SH-SY5Y (cell line): ENCODE results near the gene ALDH3B1.

Source experiments
- GATA2 ChIP-seq: IDR thresholded peaks from 2 replicates; pipeline ENCODE4 v1.6.1; 2011; ENCODE audit warnings: mild to moderate bottlenecking, low read depth, low read length
- GATA3 ChIP-seq: IDR thresholded peaks from 2 replicates; pipeline ENCODE4 v1.6.1; 2011; ENCODE audit warnings: low read depth, mild to moderate bottlenecking, low read length, moderate library complexity

ALDH3B1 gene

GRCh38 chr11:68039526-68040086 is 29.5 kb downstream of the ALDH3B1 start:
- TF ChIP-seq GATA2 (no peak), GATA3 (no peak)

DNA sequence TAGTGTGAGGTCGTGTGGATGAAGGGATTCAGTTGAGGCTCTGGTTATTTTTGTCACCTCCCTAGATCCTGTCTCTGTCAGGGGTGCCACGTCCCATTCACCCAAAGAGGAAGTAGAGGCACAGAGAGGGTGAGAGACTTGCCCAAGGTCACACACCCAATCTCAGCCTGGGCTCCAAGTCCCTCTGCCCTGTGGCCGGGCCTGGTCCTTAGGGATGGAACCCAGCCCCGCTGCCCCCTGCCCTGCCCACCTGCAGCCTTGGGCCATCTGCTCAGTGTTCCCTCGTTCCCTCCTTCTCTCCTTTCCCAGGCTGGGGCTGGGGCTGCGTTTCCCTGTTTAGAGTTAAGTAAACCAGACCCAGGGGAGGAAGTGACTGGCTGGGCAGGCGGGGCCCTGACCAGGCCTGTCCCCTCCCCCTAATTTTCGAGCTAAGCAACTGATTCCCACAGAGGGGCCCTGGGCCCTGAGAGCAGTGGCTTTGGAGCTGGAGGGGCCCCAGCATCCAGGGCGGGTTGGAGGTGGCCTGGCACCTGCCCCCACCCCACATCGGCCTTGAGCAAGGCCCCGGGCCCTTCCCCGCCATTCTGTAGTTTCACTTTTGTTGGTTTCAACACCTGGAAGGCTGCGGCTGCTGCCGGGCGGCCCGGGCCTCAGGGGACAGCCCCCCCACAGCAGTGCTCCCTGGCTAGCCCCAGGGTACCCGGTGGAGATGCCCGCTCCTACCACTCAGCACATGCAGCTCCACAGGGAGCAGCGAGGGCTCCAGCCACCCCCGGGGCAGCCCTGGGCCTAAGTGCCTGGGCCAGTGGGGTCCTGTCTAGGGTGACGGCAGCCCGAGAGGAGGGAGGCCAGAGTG is 30.2 kb downstream of the ALDH3B1 start:
- TF ChIP-seq GATA3: no peak

DNA sequence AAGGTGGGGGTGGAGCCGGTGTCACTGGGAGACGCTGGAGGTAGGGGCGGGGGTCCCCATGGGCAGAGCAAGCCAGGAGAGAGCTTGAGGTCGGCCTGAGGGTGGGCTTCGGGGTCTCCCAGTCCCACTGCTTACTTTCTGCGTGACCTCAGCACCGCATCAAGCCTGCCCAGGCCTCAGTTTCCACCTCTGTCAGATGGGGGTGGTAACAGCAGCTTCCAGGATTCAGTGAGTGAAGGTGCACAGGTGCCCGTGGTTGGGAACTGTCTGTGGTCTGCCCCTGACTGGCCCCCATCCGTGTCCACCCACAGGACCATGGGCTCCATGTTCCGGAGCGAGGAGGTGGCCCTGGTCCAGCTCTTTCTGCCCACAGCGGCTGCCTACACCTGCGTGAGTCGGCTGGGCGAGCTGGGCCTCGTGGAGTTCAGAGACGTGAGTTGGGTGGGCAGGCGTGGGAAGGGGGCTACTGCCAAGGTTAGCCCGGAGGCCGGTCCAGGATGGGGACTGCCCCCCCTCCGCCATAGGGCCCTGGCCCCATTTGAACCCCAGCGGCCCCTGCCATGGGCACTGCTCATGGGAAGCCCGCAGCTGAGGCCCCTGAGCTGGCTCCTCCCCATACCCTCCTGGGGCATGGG is 30.9 kb downstream of the ALDH3B1 start:
- TF ChIP-seq GATA3: no peak
- TF ChIP-seq GATA2: no peak

GRCh38 chr11:68041617-68042218 is 31.6 kb downstream of the ALDH3B1 start:
- TF ChIP-seq GATA2: no peak
- TF ChIP-seq GATA3: no peak

- TF ChIP-seq GATA2 (no peak), GATA3 (no peak)
These were observed 32.3 kb downstream of the ALDH3B1 start for GRCh38 chr11:68042219-68043028.

- no peak for TF ChIP-seq GATA2
- TF ChIP-seq GATA3: no peak
These were observed 32.9 kb downstream of the ALDH3B1 start for GRCh38 chr11:68043029-68043348.

- no peak for TF ChIP-seq GATA2
- no peak for TF ChIP-seq GATA3
These were observed 33.4 kb downstream of the ALDH3B1 start for GRCh38 chr11:68043349-68044144.

- no peak for TF ChIP-seq GATA2
- no peak for TF ChIP-seq GATA3
These were observed 34.2 kb downstream of the ALDH3B1 start for GRCh38 chr11:68044145-68044813.

- TF ChIP-seq GATA3: no peak
- no peak for TF ChIP-seq GATA2
These were observed 34.8 kb downstream of the ALDH3B1 start for GRCh38 chr11:68044898-68045351.

DNA sequence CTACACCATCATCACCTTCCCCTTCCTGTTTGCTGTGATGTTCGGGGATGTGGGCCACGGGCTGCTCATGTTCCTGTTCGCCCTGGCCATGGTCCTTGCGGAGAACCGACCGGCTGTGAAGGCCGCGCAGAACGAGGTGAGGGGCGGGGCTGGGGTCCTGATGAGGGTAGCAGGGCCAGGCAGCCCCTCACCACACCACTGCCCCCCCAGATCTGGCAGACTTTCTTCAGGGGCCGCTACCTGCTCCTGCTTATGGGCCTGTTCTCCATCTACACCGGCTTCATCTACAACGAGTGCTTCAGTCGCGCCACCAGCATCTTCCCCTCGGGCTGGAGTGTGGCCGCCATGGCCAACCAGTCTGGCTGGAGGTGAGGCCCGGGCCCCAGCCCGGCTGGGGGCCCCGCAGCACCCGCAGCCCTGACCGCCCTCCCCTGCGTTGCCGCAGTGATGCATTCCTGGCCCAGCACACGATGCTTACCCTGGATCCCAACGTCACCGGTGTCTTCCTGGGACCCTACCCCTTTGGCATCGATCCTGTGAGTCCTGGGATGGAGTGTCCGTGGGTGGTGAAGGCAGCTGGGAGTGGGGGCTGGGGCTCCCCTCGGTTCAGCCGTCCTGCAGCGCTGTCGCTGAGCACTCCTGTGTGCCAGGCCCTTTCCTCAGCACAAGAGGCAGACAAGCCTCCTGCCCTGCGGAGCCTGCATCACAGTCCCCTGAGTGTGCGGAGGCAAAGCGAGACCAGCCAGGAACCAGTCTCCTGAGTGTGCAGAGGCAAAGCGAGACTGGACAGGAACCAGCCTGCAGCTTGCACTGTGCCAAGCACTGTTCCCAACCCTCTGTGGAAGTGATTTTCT is 37.5 kb downstream of the ALDH3B1 start:
- TF ChIP-seq GATA2 (no peak), GATA3 (no peak)

DNA sequence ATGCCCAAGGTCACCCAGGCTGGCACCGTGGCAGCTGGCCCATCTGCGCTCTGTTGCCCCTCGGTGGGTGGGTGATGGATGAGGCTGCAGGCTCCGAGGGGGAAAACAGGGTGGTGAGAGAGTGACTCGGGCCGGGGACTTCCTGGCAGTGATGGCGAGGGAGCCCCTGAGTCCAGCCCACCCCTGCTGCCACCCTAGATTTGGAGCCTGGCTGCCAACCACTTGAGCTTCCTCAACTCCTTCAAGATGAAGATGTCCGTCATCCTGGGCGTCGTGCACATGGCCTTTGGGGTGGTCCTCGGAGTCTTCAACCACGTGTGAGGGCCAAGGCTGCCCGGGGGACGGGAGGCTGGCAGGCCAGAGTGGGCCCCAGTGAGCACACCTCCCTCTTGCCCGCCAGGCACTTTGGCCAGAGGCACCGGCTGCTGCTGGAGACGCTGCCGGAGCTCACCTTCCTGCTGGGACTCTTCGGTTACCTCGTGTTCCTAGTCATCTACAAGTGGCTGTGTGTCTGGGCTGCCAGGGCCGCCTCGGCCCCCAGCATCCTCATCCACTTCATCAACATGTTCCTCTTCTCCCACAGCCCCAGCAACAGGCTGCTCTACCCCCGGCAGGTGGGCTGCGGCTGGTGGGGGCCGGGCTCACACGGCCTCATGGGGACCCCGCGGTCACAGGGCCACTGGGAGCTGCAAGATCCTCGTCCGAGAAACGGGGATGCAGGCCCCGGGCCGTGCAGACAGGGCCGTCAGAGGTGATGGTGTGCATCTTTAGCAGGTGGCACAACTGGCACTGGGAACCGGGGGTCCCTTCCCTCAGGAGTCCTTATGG is 38.8 kb downstream of the ALDH3B1 start:
- TF ChIP-seq GATA2 (no peak), GATA3 (no peak)
